Peyer's patch (tissue), 4 donors: Measurements from ENCODE around the gene C1orf116. TPM values are rescaled to one million over a fixed set of nuclear protein-coding genes. Genes with fewer than 3 reads are reported as not detected.

Source experiments
- DNase-seq, 3 donors: peaks; one replicate each; pipeline ENCODE4 v3.0.0-alpha.2; 2017 to 2019
- H3K27ac ChIP-seq, 4 donors: fragments of 200-600 bp; sonication (generic); one replicate each; pipeline ENCODE4 v1.5.1; 2016 to 2019
- H3K27me3 ChIP-seq, 2 donors: fragments of 200-600 bp; sonication (generic); one replicate each; pipeline ENCODE4 v1.5.1; 2019
- H3K36me3 ChIP-seq, 3 donors: fragments of 200-600 bp; sonication (generic); one replicate each; pipeline ENCODE4 v1.5.1; 2016 to 2019
- H3K4me1 ChIP-seq, 4 donors: fragments of 200-600 bp; sonication (generic); one replicate each; pipeline ENCODE4 v1.5.1; 2016 to 2019
- H3K4me3 ChIP-seq, 4 donors: fragments of 200-600 bp; sonication (generic); 1 replicate in 3 of 4; 2 replicates in 1 of 4; pipeline ENCODE4 v1.5.1; 2016 to 2019; ENCODE audit warnings: mild to moderate bottlenecking in 1 of 4
- H3K9me3 ChIP-seq, 4 donors: fragments of 200-600 bp; sonication (generic); one replicate each; pipeline ENCODE4 v1.5.1; 2016 to 2019; ENCODE audit warnings: mild to moderate bottlenecking in 1 of 4
- CTCF ChIP-seq, 6 experiments: fragments of 450-650 bp in 4 of 6; fragments of 200-600 bp in 2 of 6; sonication (generic) in 1 of 6; IDR thresholded peaks; one replicate each; pipeline ENCODE4 v1.5.1; 2017 to 2019; ENCODE audit warnings: antibody characterized with exemption in 6 of 6, mild to moderate bottlenecking in 3 of 6, moderate library complexity in 1 of 6
- POLR2A ChIP-seq, 2 donors: fragments of 450-650 bp; IDR thresholded peaks; one replicate each; pipeline ENCODE4 v1.5.1; 2017; ENCODE audit warnings: antibody characterized with exemption in 2 of 2, mild to moderate bottlenecking in 2 of 2, moderate library complexity in 2 of 2
- total RNA-seq, 4 donors: library from RNA; depleted of rRNA; stranded (reverse); fragments of >200 nt; gene quantifications; one replicate each; pipeline ENCODE4 v1.1.0, GENCODE V29; 2016

C1orf116 gene
- total RNA-seq, 4 donors from 2014 or later: 4.1 to 72.3 (median 56.7) TPM

GRCh38 chr1:207021139-207021861 lies 11.3 kb downstream of the C1orf116 start:
- TF ChIP-seq POLR2A (IDR thresholded peaks at IDR 0.05): no peak
- no peak for TF ChIP-seq CTCF (IDR thresholded peaks at IDR 0.05)
- Histone ChIP-seq H3K9me3 (no peaks in the 10 kb centered on the region), H3K27ac (peak overlapping the region in 1 of 4 donors; percentile 69), H3K4me1 (peaks cover 0 to 34% (median 5%) of the 10 kb centered on the region in 4 donors), H3K27me3 (no peaks in the 10 kb centered on the region), H3K4me3 (no peak overlapping the region), H3K36me3 (peaks cover 0 to 9% (median 0%) of the 10 kb centered on the region in 3 donors)
- DNase-seq: no peak

GRCh38 chr1:207020709-207021107 lies 11.8 kb downstream of the C1orf116 start:
- DNase-seq: no peak
- Histone ChIP-seq H3K27me3 (no peaks in the 10 kb centered on the region), H3K27ac (peak overlapping the region in 1 of 4 donors; percentile 69), H3K9me3 (no peaks in the 10 kb centered on the region), H3K4me3 (no peak overlapping the region), H3K4me1 (peaks cover 0 to 28% (median 5%) of the 10 kb centered on the region in 4 donors), H3K36me3 (peaks cover 0 to 9% (median 0%) of the 10 kb centered on the region in 3 donors)
- TF ChIP-seq POLR2A (IDR thresholded peaks at IDR 0.05): no peak
- no peak for TF ChIP-seq CTCF (IDR thresholded peaks at IDR 0.05)

GRCh38 chr1:207020065-207020708 lies 12.4 kb downstream of the C1orf116 start:
- Histone ChIP-seq H3K36me3 (peaks cover 0 to 9% (median 0%) of the 10 kb centered on the region in 3 donors), H3K27ac (peak overlapping the region in 1 of 4 donors; percentile 69), H3K9me3 (no peaks in the 10 kb centered on the region), H3K27me3 (no peaks in the 10 kb centered on the region), H3K4me3 (no peak overlapping the region), H3K4me1 (peaks cover 0 to 23% (median 3%) of the 10 kb centered on the region in 4 donors)
- peak in 2 of 3 donors; percentile 61 to 76 for DNase-seq
- TF ChIP-seq CTCF (IDR thresholded peaks at IDR 0.05) (no peak), POLR2A (IDR thresholded peaks at IDR 0.05) (peak in 1 of 2 donors; percentile 9)

- H3K27me3 ChIP-seq: no peaks in the 10 kb centered on the region
- peaks cover 0 to 9% (median 0%) of the 10 kb centered on the region in 3 donors for H3K36me3 ChIP-seq
- H3K4me3 ChIP-seq: no peak overlapping the region
- TF ChIP-seq POLR2A (IDR thresholded peaks at IDR 0.05): no peak
- TF ChIP-seq CTCF (IDR thresholded peaks at IDR 0.05): no peak
- no peaks in the 10 kb centered on the region for H3K9me3 ChIP-seq
- H3K4me1 ChIP-seq: peaks cover 0 to 18% (median 2%) of the 10 kb centered on the region in 4 donors
- H3K27ac ChIP-seq: peak overlapping the region in 1 of 4 donors; percentile 69
- no peak for DNase-seq
Observed at GRCh38 chr1:207019661-207020060, 12.9 kb downstream of the C1orf116 start.

- Histone ChIP-seq H3K27me3 (no peaks in the 10 kb centered on the region), H3K4me1 (peaks cover 0 to 15% (median 0%) of the 10 kb centered on the region in 4 donors), H3K36me3 (peaks cover 0 to 9% (median 0%) of the 10 kb centered on the region in 3 donors), H3K4me3 (no peak overlapping the region), H3K27ac (peak overlapping the region in 1 of 4 donors; percentile 69), H3K9me3 (no peaks in the 10 kb centered on the region)
- DNase-seq: no peak
- TF ChIP-seq CTCF (IDR thresholded peaks at IDR 0.05): no peak
- TF ChIP-seq POLR2A (IDR thresholded peaks at IDR 0.05): no peak
Observed at GRCh38 chr1:207019161-207019560, 13.4 kb downstream of the C1orf116 start.
